Right cardiac atrium (tissue), 5 donors: Measurements from ENCODE around the gene CKS2. TPM values are rescaled to one million over a fixed set of nuclear protein-coding genes. Genes with fewer than 3 reads are reported as not detected.
A peak's percentile ranks its signal among the peaks of the same experiment; 100 is the strongest.

Experiments
- ATAC-seq, 2 donors: fragments of 200-7000 bp; cut with Tn5 transposase; one replicate each; pipeline versions ENCODE4 v1.8.0 to v1.9.1; 2020; ENCODE audit warnings: moderate library complexity in 2 of 2, mild to moderate bottlenecking in 1 of 2
- DNase-seq, 3 donors: peaks; one replicate each; pipeline ENCODE4 v3.0.0-alpha.2; 2020
- H3K27ac ChIP-seq: one replicate; pipeline ENCODE4 v1.5.1; 2013; ENCODE audit warnings: mild to moderate bottlenecking, low read length, control low read depth, moderate library complexity
- H3K27me3 ChIP-seq: one replicate; pipeline ENCODE4 v1.6.1; 2013; ENCODE audit not compliant: control insufficient read depth, insufficient read depth
- H3K4me1 ChIP-seq: one replicate; pipeline ENCODE4 v1.6.1; 2013; ENCODE audit warnings: low read length; ENCODE audit not compliant: control insufficient read depth, insufficient read depth
- H3K4me3 ChIP-seq: one replicate; pipeline ENCODE4 v1.5.1; 2013; ENCODE audit warnings: low read length, control low read depth
- H3K9me3 ChIP-seq: one replicate; pipeline ENCODE4 v1.6.1; 2013; ENCODE audit warnings: low read length; ENCODE audit not compliant: control insufficient read depth
- WGBS: extraction: QIAGEN DNeasy Blood & Tissue Kit; methylation state at CpG from one replicate; pipeline ENCODE4 v1.1.7; 2013; 5-methylcytosine and 5-hydroxymethylcytosine counted together
- intact Hi-C, 4 donors: fragments of 100-400 bp; cut with DNase I; formaldehyde crosslinking; loops; one replicate each; pipeline versions ENCODE4 v1.11.0 to v1.14.0; 2022 to 2023
- polyA plus RNA-seq: library from polyadenylated mRNA; stranded (reverse); fragments of 200-250 nt; gene quantifications from one replicate; pipeline ENCODE4 v1.2.3, GENCODE V29; 2013
- total RNA-seq, 4 donors: library from RNA; stranded (reverse); fragmentation: NEBNext Ultra II Directional; extraction: Animal tissue kit (Norgen Biotek cat#: 25700); gene quantifications; one replicate each; pipeline ENCODE4 v1.2.1, GENCODE V29; 2021
- donor health status: healthy with polysubstance abuse.
- donor health status: DM: no; HTN: yes; CAD: no.
- donor health status: DM: no; HTN: no; CAD: no.
- donor health status: DM: no; HTN: yes; CAD: no; lungs with severe emphysema.
- donor health status: DM: yes; HTN: yes; CAD: no.

The CKS2 gene
- total and polyA plus RNA-seq, 5 donors: 2.8 to 11.7 (median 5.3) TPM

DNA sequence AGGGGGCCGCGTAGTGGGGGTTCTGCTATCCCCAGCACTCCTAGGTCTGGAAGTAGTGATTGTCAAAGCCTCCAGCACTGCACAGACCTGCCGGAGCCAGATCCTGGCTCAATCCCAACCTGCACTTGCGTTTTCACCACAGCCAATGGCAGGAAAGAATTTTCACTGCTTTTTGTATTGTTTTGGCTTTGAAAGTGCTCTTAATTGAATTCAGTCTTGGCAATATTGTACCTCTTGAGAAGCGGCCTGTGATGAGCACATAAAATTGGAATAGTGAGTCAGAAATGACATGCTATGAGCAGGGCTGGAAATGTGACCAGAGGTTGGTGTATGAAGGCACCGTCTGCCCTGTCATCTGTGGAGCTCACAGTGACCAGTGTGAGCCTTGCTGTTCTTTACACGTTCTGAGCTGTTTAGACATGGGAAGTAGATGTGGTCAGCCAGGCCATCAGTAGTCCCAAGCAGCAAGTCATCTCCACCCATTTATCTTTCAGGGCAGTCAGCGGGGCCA lies 48.8 kb downstream of the CKS2 start:
- ATAC-seq: peak; percentile 38 to 81
- intact Hi-C loops: loop anchor here in 1 of 4 donors (10.0 kb wide), 1 partner anchor 65 kb away; no protein-coding TSS in a partner anchor
- WGBS: 55% methylated on average over 8 of the region's 8 CpGs

DNA sequence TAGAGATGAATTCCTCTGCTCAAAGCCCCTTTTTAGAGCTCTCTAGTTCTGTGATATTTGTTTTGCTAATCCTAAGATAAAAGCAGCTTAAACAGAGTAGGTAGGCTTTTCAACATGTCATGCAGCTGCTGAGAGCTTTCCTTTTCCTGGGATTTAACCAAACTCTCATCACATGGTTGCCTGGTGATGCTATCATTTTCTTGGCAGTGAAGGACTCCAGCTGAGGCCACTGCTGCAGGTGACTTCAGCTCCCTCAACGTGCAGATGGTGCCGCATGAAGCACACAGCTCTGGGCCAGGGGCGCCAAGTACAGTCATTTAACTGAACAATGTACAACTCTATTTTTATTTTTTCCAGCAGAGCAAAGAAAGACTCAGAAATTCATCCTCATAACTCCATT lies 49.5 kb downstream of the CKS2 start:
- no peak for DNase-seq
- ATAC-seq: peak in 1 of 2 donors; percentile 22
- 60% methylated on average over 3 of the region's 3 CpGs for WGBS
- intact Hi-C loops: loop anchor here in 1 of 4 donors (10.0 kb wide), 1 partner anchor 64 kb away; no protein-coding TSS in a partner anchor
- H3K27ac ChIP-seq: no peak overlapping the region
- H3K4me3 ChIP-seq: no peak overlapping the region
- H3K9me3 ChIP-seq: no peaks in the 10 kb centered on the region
- H3K27me3 ChIP-seq: no peaks in the 10 kb centered on the region
- no peaks in the 10 kb centered on the region for H3K4me1 ChIP-seq

More for the DNA sequence above, 48.8 kb downstream of the CKS2 start:
- no peaks in the 10 kb centered on the region for H3K27me3 ChIP-seq
- H3K9me3 ChIP-seq: no peaks in the 10 kb centered on the region
- no peak for DNase-seq
- H3K27ac ChIP-seq: peak overlapping the region; percentile 38
- no peak overlapping the region for H3K4me3 ChIP-seq
- no peaks in the 10 kb centered on the region for H3K4me1 ChIP-seq

DNA sequence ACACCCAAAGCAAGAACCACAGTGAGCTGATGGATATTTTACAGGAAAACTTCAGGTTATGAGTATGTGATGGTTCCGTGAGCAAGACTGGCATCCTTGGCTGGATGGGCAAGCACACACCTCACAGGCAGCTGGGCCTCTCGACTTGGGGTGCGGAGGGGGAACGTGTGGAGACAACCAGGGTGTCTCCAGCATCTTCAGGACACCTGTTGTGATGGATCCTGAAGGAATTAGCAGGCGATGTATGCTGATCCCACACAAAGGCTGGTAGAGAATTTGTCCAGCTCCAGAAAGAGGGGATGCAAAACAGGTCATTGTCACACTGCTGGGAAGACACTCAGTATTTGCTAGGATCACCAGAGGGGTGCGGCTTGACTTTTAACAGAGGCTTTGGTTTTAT lies 50.0 kb downstream of the CKS2 start:
- DNase-seq (no peak), ATAC-seq (no peak)
- H3K27me3 ChIP-seq: no peaks in the 10 kb centered on the region
- no peaks in the 10 kb centered on the region for H3K4me1 ChIP-seq
- WGBS: 96% methylated on average over 6 of the region's 6 CpGs
- no peak overlapping the region for H3K4me3 ChIP-seq
- no peaks in the 10 kb centered on the region for H3K9me3 ChIP-seq
- intact Hi-C loops: loop anchor here in 1 of 4 donors (10.0 kb wide), 1 partner anchor 64 kb away; no protein-coding TSS in a partner anchor
- no peak overlapping the region for H3K27ac ChIP-seq

DNA sequence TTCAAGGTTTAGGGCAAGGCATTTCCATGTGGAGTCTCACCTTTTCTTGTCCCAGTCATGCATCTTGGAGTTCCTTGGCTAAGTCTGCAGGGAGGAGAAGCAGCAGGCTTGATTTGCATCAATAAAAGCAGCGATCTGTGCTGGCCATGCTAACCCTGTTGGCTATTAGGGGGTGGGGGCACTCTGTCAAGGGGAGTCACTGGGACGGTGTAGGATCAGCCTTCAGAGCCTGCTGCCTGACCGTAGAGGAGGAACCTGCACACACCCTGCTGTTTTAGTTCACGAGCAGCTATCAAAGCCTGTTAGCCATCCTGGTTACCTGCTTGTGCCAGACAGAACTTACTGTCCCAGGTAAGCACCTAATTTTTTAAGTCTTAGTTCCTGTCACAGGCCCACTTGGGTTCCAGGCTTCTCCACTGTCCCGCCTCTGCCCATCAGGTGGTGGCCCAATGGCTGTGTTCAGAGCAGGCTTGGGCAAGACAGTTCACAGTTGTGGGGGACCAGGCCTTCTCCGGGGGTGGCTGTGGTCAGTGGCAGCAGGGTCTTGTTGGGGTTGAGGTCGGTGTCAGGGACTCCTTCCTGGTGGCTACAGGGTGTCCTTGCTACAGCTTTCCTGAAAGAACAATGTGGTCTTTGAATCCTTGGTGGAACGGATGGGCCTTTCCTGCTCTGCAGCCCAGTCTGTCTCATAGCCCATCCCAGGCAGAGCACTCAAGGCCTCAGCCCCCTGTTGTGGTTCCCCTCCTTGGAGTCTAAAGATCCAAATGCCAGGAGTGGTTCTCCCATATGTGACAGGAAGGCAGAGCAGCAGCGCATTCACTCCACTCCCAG lies 51.0 kb downstream of the CKS2 start:
- H3K27me3 ChIP-seq: no peaks in the 10 kb centered on the region
- no peaks in the 10 kb centered on the region for H3K9me3 ChIP-seq
- WGBS: 85% methylated on average over 9 of the region's 9 CpGs
- no peaks in the 10 kb centered on the region for H3K4me1 ChIP-seq
- no peak overlapping the region for H3K27ac ChIP-seq
- ATAC-seq: no peak
- intact Hi-C loops: loop anchor here in 1 of 4 donors (10.0 kb wide), 1 partner anchor 63 kb away; no protein-coding TSS in a partner anchor
- no peak for DNase-seq
- no peak overlapping the region for H3K4me3 ChIP-seq

DNA sequence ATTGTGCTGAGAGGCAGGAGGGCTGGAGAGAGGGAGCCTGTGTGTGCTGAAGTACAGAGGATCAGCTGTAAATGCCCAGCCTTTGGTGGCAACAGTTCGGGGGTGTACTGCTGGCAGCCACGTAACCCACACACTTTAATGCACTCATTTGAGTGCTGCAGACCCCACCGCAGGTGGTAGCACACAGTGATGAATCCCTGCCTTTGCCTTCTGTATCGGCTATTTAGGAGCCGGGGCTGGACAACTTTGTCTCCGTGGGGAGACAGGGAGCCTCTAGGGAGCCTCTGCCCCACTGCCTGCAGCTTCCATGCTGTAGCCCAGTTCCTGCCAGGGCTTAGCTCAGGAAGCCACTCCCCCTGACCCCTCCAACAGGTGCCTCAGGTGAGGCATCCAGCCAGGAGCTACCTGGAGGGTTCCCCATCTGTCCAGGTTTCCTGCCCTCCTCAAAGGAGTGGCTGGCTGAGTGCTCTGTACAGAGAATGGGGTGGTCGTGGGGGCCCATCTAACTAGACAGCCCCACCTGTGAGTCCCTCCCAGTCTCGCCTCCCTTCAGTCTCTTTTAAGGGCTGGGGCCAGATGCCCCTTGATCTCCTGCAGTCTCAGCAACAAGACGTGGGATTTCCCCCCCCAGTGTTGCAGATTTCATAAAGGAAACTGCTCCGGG lies 51.8 kb downstream of the CKS2 start:
- Histone ChIP-seq H3K27ac (no peak overlapping the region), H3K27me3 (no peaks in the 10 kb centered on the region), H3K4me3 (no peak overlapping the region), H3K9me3 (no peaks in the 10 kb centered on the region), H3K4me1 (no peaks in the 10 kb centered on the region)
- peak in 1 of 3 donors; percentile 33 for DNase-seq
- ATAC-seq: no peak
- intact Hi-C loops: loop anchor here in 1 of 4 donors (10.0 kb wide), 1 partner anchor 62 kb away; no protein-coding TSS in a partner anchor
- 91% methylated on average over 10 of the region's 10 CpGs for WGBS

DNA sequence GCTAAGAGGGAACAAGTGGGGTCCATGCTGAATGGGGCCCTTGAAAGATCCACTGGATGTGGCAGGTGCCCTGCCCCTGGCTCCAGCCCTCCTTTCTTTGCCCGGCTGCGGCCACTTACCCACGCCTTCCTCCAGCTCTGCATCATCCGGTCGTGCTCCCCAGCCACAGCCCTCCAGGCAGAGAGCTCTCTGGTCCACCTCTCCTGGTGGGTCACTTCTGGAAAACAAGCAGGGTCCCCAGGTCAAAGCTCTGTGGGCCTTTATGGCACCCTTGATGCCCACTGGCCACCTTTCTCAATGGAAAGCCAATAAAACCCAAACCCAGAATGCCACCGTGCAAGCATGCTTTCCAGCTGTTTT lies 52.3 kb downstream of the CKS2 start:
- intact Hi-C loops: loop anchor here in 1 of 4 donors (10.0 kb wide), 1 partner anchor 62 kb away; no protein-coding TSS in a partner anchor
- Histone ChIP-seq H3K27ac (no peak overlapping the region), H3K9me3 (no peaks in the 10 kb centered on the region), H3K4me3 (no peak overlapping the region), H3K4me1 (no peaks in the 10 kb centered on the region), H3K27me3 (no peaks in the 10 kb centered on the region)
- no peak for ATAC-seq
- DNase-seq: no peak
- WGBS: 89% methylated on average over 6 of the region's 6 CpGs

DNA sequence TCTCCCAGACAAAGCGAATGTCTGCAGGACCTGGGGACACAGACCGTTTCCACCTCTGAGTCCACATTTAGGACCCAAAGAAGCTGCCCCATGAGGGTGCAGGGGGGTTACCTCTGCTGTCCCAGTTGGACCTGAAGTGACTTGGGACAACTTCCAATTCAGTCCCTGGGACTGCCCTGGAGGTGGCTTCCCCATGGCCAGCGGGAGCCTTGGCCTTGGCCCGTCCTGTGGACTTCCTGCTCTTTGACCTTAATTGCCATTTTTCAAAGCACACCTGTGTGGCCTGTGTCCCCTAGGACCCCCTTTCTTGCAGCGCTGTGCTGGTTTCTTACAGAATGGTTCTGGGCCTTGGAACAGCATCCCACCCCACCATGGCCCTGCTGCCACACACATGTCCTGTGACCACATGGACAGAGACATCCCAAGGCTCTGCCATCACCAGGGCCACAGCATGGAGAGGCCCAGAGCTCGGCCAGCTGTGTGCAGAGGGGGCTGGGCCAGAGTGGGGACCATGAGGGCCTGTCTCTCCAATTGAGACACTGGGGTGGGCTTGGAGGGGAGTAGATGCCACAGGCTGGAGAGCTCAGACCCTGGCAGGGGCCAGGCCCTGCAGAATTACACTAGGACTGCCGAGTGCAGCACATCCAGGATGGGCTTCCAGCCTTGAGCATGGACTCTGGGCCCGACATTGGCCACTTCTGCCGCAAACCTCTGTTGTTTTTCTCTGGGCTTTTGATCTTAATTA lies 53.1 kb downstream of the CKS2 start:
- H3K27ac ChIP-seq: no peak overlapping the region
- H3K4me3 ChIP-seq: no peak overlapping the region
- intact Hi-C loops: loop anchor here in 1 of 4 donors (10.0 kb wide), 1 partner anchor 61 kb away; no protein-coding TSS in a partner anchor
- no peaks in the 10 kb centered on the region for H3K27me3 ChIP-seq
- no peaks in the 10 kb centered on the region for H3K4me1 ChIP-seq
- 91% methylated on average over 9 of the region's 9 CpGs for WGBS
- DNase-seq (peak in 1 of 3 donors; percentile 33), ATAC-seq (no peak)
- H3K9me3 ChIP-seq: no peaks in the 10 kb centered on the region

DNA sequence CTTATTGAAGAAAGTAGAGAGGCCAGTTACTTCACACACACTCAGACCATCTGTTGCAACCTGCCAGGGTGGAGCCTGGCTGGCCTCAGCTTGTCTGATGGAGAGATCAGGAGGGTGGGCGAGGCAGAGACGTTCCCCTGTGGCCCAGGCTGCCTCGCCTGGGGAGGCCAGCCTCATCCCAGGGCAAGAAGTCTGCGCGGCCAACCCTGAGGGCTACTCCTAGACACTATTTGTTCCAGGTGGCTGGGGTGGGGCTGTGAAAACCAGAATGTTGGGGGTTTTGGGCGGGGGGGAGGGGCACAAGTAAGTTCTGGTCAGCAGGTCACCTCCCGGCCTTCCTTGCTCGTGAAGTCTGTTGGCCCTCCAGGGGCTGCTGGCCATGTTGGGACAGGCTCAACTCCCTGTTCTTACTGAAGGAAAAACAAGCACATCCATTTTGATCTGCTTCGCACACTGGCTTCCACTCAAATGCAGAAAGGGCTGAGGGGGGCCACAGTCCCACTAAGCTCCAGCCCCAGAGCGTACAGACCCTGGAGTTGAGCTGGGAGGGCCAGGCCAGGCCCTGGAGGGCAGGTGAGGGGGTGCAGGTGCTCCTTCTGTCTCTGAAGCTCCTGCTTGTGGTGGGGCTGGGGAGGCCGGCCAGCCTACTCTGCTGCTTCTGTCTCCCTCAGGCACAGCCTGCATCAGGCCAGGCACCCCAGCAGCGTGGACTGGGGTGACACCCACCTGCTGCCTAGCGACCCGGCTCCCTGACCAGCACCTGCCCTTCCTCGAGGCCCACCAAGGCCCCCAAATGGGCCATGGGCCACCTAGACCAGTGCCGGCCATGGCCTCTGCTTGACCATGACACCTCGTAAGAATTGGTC lies 53.9 kb downstream of the CKS2 start:
- DNase-seq (peak in 1 of 3 donors; percentile 42), ATAC-seq (no peak)
- no peaks in the 10 kb centered on the region for H3K9me3 ChIP-seq
- WGBS: 94% methylated on average over 17 of the region's 17 CpGs
- H3K27me3 ChIP-seq: no peaks in the 10 kb centered on the region
- H3K4me3 ChIP-seq: no peak overlapping the region
- no peak overlapping the region for H3K27ac ChIP-seq
- intact Hi-C loops: loop anchor here in 1 of 4 donors (10.0 kb wide), 1 partner anchor 60 kb away; no protein-coding TSS in a partner anchor
- H3K4me1 ChIP-seq: no peaks in the 10 kb centered on the region

DNA sequence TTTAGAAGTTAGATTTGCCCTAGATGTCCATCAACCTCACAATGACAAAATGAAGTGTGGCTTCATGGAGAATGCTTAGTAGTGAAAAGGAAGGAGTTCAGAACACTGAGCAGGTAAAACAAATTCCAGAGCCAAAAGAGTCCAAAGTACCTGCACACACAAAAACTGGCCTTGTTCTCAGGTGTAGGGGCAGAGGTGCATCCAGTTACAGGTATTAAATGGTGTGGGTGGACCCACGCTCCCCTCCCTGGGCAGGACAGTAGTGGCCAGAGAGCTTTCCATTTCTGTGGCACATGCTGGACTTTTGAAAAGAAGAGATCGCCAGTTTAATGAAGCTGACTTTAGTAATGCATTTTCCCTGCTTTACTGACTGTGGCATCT lies 54.5 kb downstream of the CKS2 start:
- Histone ChIP-seq H3K9me3 (no peaks in the 10 kb centered on the region), H3K27me3 (no peaks in the 10 kb centered on the region), H3K27ac (no peak overlapping the region), H3K4me1 (no peaks in the 10 kb centered on the region), H3K4me3 (no peak overlapping the region)
- ATAC-seq (no peak), DNase-seq (peak in 1 of 3 donors; percentile 11)
- intact Hi-C loops: loop anchor here in 1 of 4 donors (10.0 kb wide), 1 partner anchor 59 kb away; no protein-coding TSS in a partner anchor
- WGBS: 93% methylated on average over 2 of the region's 2 CpGs
